Measurements from ENCODE around the gene KIAA1549.

DNA sequence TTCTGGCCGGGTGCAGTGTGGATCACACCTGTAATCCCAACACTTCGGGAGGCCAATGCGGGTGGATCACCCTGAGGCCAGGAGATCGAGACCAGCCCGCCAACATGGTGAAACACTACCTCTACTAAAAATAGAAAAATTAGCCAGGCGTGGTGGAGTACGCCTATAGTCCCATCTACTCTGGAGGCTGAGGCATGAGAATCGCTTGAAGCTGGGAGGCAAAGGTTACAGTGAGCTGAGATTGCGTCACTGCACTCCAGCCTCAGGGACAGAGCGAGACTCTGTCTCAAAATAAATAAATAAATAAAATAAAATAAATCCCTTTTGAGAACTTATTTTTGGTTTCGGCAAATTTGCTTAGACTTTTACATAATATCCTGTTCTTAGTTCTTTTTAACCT, 151.9 kb downstream of the KIAA1549 start:
- TF ChIP-seq POLR2A (IDR thresholded peaks at IDR 0.05) (no peak), EP300 (IDR thresholded peaks at IDR 0.05) (no peak)
- TF ChIP-seq, protein P1, sequence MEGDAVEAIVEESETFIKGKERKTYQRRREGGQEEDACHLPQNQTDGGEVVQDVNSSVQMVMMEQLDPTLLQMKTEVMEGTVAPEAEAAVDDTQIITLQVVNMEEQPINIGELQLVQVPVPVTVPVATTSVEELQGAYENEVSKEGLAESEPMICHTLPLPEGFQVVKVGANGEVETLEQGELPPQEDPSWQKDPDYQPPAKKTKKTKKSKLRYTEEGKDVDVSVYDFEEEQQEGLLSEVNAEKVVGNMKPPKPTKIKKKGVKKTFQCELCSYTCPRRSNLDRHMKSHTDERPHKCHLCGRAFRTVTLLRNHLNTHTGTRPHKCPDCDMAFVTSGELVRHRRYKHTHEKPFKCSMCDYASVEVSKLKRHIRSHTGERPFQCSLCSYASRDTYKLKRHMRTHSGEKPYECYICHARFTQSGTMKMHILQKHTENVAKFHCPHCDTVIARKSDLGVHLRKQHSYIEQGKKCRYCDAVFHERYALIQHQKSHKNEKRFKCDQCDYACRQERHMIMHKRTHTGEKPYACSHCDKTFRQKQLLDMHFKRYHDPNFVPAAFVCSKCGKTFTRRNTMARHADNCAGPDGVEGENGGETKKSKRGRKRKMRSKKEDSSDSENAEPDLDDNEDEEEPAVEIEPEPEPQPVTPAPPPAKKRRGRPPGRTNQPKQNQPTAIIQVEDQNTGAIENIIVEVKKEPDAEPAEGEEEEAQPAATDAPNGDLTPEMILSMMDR (IDR thresholded peaks at IDR 0.05), result no peak

All from ovary (tissue), 3 donors.